ENCODE results near the gene FHOD3.

Gene FHOD3

DNA sequence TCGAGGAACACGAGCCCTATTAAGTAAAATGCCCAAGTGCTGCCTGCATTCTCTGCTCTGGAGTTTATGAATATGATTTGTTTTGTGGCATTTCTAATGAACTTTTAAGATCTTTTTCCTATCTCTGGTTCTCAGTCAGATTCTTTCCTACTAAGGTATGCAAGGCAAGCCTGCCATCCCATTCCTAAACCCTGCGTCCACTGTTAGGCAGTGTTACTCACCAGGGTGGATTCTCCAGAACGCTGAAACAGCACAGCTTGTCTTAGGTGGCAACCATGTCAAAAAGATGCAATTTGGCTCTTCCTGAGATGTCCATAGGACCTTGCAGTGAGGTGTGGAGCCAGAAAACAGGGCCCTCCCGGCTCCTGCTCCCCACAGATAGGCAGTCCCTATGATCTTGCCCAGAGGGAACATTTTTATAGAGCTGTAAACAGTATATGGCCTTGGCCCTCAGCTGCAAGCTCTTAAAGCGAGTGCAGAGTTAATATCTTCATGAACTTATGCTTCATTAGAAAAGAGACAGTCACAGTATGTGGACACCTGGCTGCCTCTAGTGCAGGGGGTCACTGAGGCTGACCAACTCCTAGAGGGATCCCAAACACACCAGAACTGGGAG is 446.9 kb downstream of the FHOD3 start:
- Histone ChIP-seq H3K36me3 (ENCODE audit: control insufficient read depth in 2 of 2, insufficient read depth in 1 of 2, low read length in 2 of 2) (peaks cover 0 to 8% of the 10 kb centered on the region in 2 experiments; a peak in 1 of 3 replicates), H3K4me1 (ENCODE audit: control insufficient read depth, insufficient read depth, low read length) (no peaks in the 10 kb centered on the region), H3K9me3 (ENCODE audit: control insufficient read depth, insufficient read depth, low read depth, low read length) (no peaks in the 10 kb centered on the region), H3K4me3 (ENCODE audit: low read depth, low read length) (no peak overlapping the region), H3K27ac (ENCODE audit: extremely low read depth, low read depth, low read length) (no peak overlapping the region)
- POLR2A ChIA-PET: no interaction called here
- TF ChIP-seq ZNF211 (tag by site-specific recombination; IDR thresholded peaks at IDR 0.05; ENCODE audit: low read depth) (no peak), SETDB1 (IDR thresholded peaks at IDR 0.05; ENCODE audit: insufficient read length, low read length) (no peak), ZNF335 (tag by site-specific recombination; conservative IDR thresholded peaks at IDR 0.05) (no peak)
- CTCF ChIA-PET: interaction anchor here (0.8 to 1.0 kb wide), 2 partner anchors 12 to 21 kb away, joined by 3 read pairs; no protein-coding TSS in a partner anchor

DNA sequence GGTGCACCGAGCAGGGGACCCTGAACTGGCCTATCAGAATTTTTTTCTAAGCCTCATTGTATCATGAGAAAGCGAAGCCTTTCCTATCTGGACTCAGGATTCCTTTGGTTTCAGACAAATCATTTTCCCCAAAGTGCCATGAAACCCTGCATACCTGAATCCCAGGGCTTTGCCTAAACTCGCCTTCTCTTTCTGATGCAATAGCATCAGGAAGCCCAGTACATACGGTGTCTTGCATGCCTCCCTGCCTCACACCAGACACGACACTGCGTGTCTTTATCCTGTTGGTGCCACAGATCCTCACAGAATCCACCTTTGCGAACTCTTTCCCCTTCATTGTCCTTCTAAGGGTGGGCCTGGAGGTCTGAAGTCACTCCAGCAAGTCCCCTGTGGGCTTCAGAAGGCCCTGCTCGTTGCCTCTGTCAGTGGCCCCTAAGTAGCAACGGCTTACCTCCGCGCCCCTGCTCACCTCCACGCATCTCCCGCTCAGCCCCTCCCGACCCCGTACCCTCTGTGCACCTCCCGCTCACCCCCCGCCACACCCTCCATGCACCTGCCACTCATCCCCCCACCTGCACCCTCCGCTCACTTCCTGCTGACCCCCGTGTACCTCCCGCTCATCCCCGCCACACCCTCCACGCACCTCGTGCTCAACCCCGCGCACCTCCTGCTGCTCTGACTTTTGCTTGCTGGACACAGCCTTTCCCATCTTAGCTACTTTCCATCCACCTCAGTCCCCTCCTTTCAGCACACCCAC is 447.9 kb downstream of the FHOD3 start:
- H3K9me3 ChIP-seq (ENCODE audit: control insufficient read depth, insufficient read depth, low read depth, low read length): no peaks in the 10 kb centered on the region
- H3K36me3 ChIP-seq (ENCODE audit: control insufficient read depth in 2 of 2, insufficient read depth in 1 of 2, low read length in 2 of 2): peaks cover 0 to 8% of the 10 kb centered on the region in 2 experiments; a peak in 1 of 3 replicates
- TF ChIP-seq, protein P1, sequence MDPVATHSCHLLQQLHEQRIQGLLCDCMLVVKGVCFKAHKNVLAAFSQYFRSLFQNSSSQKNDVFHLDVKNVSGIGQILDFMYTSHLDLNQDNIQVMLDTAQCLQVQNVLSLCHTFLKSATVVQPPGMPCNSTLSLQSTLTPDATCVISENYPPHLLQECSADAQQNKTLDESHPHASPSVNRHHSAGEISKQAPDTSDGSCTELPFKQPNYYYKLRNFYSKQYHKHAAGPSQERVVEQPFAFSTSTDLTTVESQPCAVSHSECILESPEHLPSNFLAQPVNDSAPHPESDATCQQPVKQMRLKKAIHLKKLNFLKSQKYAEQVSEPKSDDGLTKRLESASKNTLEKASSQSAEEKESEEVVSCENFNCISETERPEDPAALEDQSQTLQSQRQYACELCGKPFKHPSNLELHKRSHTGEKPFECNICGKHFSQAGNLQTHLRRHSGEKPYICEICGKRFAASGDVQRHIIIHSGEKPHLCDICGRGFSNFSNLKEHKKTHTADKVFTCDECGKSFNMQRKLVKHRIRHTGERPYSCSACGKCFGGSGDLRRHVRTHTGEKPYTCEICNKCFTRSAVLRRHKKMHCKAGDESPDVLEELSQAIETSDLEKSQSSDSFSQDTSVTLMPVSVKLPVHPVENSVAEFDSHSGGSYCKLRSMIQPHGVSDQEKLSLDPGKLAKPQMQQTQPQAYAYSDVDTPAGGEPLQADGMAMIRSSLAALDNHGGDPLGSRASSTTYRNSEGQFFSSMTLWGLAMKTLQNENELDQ (tag by site-specific recombination; IDR thresholded peaks at IDR 0.05; ENCODE audit: low read depth): no peak
- TF ChIP-seq ZFP3 (tag by site-specific recombination; IDR thresholded peaks at IDR 0.05; ENCODE audit: low read depth) (no peak), ZNF747 (tag by site-specific recombination; IDR thresholded peaks at IDR 0.05) (no peak), ZNF658 (tag by site-specific recombination; IDR thresholded peaks at IDR 0.05) (no peak), ZNF843 (tag by site-specific recombination; IDR thresholded peaks at IDR 0.05) (no peak), PRDM1 (tag by site-specific recombination; IDR thresholded peaks at IDR 0.05) (no peak), ZNF155 (tag by site-specific recombination; IDR thresholded peaks at IDR 0.05) (no peak), TCF7L2 (IDR thresholded peaks at IDR 0.05; ENCODE audit: borderline replicate concordance, low read depth, low read length) (no peak), ZNF133 (tag by site-specific recombination; IDR thresholded peaks at IDR 0.05) (no peak), ZNF654 (tag by site-specific recombination; IDR thresholded peaks at IDR 0.05; ENCODE audit: low read depth) (no peak), ZNF629 (tag by site-specific recombination; IDR thresholded peaks at IDR 0.05) (no peak), ZNF777 (tag by site-specific recombination; IDR thresholded peaks at IDR 0.05; ENCODE audit: borderline replicate concordance) (no peak)
- TF ChIP-seq, protein P2, sequence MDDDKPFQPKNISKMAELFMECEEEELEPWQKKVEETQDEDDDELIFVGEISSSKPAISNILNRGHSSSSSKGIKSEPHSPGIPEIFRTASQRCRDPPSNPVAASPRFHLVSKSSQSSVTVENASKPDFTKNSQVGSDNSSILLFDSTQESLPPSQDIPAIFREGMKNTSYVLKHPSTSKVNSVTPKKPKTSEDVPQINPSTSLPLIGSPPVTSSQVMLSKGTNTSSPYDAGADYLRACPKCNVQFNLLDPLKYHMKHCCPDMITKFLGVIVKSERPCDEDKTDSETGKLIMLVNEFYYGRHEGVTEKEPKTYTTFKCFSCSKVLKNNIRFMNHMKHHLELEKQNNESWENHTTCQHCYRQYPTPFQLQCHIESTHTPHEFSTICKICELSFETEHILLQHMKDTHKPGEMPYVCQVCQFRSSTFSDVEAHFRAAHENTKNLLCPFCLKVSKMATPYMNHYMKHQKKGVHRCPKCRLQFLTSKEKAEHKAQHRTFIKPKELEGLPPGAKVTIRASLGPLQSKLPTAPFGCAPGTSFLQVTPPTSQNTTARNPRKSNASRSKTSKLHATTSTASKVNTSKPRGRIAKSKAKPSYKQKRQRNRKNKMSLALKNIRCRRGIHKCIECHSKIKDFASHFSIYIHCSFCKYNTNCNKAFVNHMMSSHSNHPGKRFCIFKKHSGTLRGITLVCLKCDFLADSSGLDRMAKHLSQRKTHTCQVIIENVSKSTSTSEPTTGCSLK (tag by site-specific recombination; IDR thresholded peaks at IDR 0.05): no peak
- TF ChIP-seq, protein P3, sequence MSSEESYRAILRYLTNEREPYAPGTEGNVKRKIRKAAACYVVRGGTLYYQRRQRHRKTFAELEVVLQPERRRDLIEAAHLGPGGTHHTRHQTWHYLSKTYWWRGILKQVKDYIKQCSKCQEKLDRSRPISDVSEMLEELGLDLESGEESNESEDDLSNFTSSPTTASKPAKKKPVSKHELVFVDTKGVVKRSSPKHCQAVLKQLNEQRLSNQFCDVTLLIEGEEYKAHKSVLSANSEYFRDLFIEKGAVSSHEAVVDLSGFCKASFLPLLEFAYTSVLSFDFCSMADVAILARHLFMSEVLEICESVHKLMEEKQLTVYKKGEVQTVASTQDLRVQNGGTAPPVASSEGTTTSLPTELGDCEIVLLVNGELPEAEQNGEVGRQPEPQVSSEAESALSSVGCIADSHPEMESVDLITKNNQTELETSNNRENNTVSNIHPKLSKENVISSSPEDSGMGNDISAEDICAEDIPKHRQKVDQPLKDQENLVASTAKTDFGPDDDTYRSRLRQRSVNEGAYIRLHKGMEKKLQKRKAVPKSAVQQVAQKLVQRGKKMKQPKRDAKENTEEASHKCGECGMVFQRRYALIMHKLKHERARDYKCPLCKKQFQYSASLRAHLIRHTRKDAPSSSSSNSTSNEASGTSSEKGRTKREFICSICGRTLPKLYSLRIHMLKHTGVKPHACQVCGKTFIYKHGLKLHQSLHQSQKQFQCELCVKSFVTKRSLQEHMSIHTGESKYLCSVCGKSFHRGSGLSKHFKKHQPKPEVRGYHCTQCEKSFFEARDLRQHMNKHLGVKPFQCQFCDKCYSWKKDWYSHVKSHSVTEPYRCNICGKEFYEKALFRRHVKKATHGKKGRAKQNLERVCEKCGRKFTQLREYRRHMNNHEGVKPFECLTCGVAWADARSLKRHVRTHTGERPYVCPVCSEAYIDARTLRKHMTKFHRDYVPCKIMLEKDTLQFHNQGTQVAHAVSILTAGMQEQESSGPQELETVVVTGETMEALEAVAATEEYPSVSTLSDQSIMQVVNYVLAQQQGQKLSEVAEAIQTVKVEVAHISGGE (tag by site-specific recombination; conservative IDR thresholded peaks at IDR 0.05; ENCODE audit: low read depth): no peak
- TF ChIP-seq, protein P4, sequence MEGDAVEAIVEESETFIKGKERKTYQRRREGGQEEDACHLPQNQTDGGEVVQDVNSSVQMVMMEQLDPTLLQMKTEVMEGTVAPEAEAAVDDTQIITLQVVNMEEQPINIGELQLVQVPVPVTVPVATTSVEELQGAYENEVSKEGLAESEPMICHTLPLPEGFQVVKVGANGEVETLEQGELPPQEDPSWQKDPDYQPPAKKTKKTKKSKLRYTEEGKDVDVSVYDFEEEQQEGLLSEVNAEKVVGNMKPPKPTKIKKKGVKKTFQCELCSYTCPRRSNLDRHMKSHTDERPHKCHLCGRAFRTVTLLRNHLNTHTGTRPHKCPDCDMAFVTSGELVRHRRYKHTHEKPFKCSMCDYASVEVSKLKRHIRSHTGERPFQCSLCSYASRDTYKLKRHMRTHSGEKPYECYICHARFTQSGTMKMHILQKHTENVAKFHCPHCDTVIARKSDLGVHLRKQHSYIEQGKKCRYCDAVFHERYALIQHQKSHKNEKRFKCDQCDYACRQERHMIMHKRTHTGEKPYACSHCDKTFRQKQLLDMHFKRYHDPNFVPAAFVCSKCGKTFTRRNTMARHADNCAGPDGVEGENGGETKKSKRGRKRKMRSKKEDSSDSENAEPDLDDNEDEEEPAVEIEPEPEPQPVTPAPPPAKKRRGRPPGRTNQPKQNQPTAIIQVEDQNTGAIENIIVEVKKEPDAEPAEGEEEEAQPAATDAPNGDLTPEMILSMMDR (tag by site-specific recombination; IDR thresholded peaks at IDR 0.05): no peak
- TF ChIP-seq, protein P5, sequence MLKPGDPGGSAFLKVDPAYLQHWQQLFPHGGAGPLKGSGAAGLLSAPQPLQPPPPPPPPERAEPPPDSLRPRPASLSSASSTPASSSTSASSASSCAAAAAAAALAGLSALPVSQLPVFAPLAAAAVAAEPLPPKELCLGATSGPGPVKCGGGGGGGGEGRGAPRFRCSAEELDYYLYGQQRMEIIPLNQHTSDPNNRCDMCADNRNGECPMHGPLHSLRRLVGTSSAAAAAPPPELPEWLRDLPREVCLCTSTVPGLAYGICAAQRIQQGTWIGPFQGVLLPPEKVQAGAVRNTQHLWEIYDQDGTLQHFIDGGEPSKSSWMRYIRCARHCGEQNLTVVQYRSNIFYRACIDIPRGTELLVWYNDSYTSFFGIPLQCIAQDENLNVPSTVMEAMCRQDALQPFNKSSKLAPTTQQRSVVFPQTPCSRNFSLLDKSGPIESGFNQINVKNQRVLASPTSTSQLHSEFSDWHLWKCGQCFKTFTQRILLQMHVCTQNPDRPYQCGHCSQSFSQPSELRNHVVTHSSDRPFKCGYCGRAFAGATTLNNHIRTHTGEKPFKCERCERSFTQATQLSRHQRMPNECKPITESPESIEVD (tag by site-specific recombination; IDR thresholded peaks at IDR 0.05): no peak
- TF ChIP-seq, protein P6, sequence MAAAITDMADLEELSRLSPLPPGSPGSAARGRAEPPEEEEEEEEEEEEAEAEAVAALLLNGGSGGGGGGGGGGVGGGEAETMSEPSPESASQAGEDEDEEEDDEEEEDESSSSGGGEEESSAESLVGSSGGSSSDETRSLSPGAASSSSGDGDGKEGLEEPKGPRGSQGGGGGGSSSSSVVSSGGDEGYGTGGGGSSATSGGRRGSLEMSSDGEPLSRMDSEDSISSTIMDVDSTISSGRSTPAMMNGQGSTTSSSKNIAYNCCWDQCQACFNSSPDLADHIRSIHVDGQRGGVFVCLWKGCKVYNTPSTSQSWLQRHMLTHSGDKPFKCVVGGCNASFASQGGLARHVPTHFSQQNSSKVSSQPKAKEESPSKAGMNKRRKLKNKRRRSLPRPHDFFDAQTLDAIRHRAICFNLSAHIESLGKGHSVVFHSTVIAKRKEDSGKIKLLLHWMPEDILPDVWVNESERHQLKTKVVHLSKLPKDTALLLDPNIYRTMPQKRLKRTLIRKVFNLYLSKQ (tag by site-specific recombination; IDR thresholded peaks at IDR 0.05; ENCODE audit: borderline replicate concordance): no peak
- no peak overlapping the region for H3K4me3 ChIP-seq (ENCODE audit: low read depth, low read length)
- H3K4me1 ChIP-seq (ENCODE audit: control insufficient read depth, insufficient read depth, low read length): no peaks in the 10 kb centered on the region
- ChIA-PET POLR2A (no interaction called here), CTCF (no interaction called here)
- no peak overlapping the region for H3K27ac ChIP-seq (ENCODE audit: extremely low read depth, low read depth, low read length)
